Measurements from ENCODE around the gene YJU2.
"Not testable (repeated sequence)": the region's sequence is repeated elsewhere in the genome, so short reads cannot be mapped to it uniquely, and the experiment has no call there.

The YJU2 gene

GRCh38 chr19:4267901-4268815, 21.3 kb downstream of the YJU2 start:
- no peak for DNase-seq (ENCODE audit: low read depth in 3 of 3)

- DNase-seq (ENCODE audit: low read depth in 3 of 3) = no peak
Measured at GRCh38 chr19:4268816-4269430, 22.0 kb downstream of the YJU2 start.

GRCh38 chr19:4272894-4273293, 26.0 kb downstream of the YJU2 start:
- DNase-seq (ENCODE audit: low read depth in 3 of 3) = no peak

GRCh38 chr19:4274321-4274686, 27.4 kb downstream of the YJU2 start:
- DNase-seq (ENCODE audit: low read depth in 3 of 3) = not testable (repeated sequence)

GRCh38 chr19:4277191-4277696, 30.4 kb downstream of the YJU2 start:
- no peak for DNase-seq (ENCODE audit: low read depth in 3 of 3)

- DNase-seq (ENCODE audit: low read depth in 3 of 3) = no peak
Measured at GRCh38 chr19:4278010-4278409, 31.1 kb downstream of the YJU2 start.

GRCh38 chr19:4278419-4279266, 31.8 kb downstream of the YJU2 start, which contains the start of gene SHD:
Gene SHD, plus strand, starts transcription at chr19:4279266. Its CDS starts 798 bp downstream, at chr19:4280064.
- DNase-seq (ENCODE audit: low read depth in 3 of 3) = no peak

- DNase-seq (ENCODE audit: low read depth in 3 of 3) = no peak
Measured at GRCh38 chr19:4279267-4279529, 32.3 kb downstream of the YJU2 start.

- no peak for DNase-seq (ENCODE audit: low read depth in 3 of 3)
Measured at GRCh38 chr19:4279530-4280422, 32.9 kb downstream of the YJU2 start.

- DNase-seq (ENCODE audit: low read depth in 3 of 3) = no peak
Measured at GRCh38 chr19:4284176-4284958, 37.5 kb downstream of the YJU2 start.

GRCh38 chr19:4284974-4285373, 38.1 kb downstream of the YJU2 start:
- DNase-seq (ENCODE audit: low read depth in 3 of 3) = no peak

- DNase-seq (ENCODE audit: low read depth in 3 of 3) = not testable (repeated sequence)
Measured at GRCh38 chr19:4286141-4286540, 39.3 kb downstream of the YJU2 start.

- DNase-seq (ENCODE audit: low read depth in 3 of 3) = no peak
Measured at GRCh38 chr19:4288091-4288777, 41.4 kb downstream of the YJU2 start.

- no peak for DNase-seq (ENCODE audit: low read depth in 3 of 3)
Measured at GRCh38 chr19:4291184-4291732, 44.4 kb downstream of the YJU2 start.

GRCh38 chr19:4292515-4292914, 45.6 kb downstream of the YJU2 start:
- no peak for DNase-seq (ENCODE audit: low read depth in 3 of 3)

GRCh38 chr19:4294389-4294788, 47.5 kb downstream of the YJU2 start:
- DNase-seq (ENCODE audit: low read depth in 3 of 3) = no peak

GRCh38 chr19:4295972-4296771, 49.3 kb downstream of the YJU2 start:
- no peak for DNase-seq (ENCODE audit: low read depth in 3 of 3)

GRCh38 chr19:4297901-4298809, 51.3 kb downstream of the YJU2 start:
- peak in 1 of 3 donors; percentile 22 for DNase-seq (ENCODE audit: low read depth in 3 of 3)

All from stimulated activated CD4-positive, alpha-beta T cell treated with anti-CD3 and anti-CD28 coated beads, TNF-alpha, amount 100 ng/mL, for 48 hours (primary cell).